Fibroblast of villous mesenchyme (primary cell): ENCODE data around the gene SOSTDC1. TPM values are rescaled to one million over a fixed set of nuclear protein-coding genes. Genes with fewer than 3 reads are reported as not detected.

Source experiments
- DNase-seq: peaks from one replicate; pipeline ENCODE4 v3.0.0-alpha.2; 2010; ENCODE audit warnings: low read depth
- H3K4me3 ChIP-seq: 2 replicates; pipeline ENCODE4 v1.5.1; 2011; ENCODE audit warnings: low read depth, mild to moderate bottlenecking, low read length
- CTCF ChIP-seq: IDR thresholded peaks from 2 replicates; pipeline ENCODE4 v1.5.1; 2012; ENCODE audit warnings: low read depth, mild to moderate bottlenecking, low read length; ENCODE audit not compliant: insufficient read depth
- small RNA-seq: library from RNA; depleted of rRNA; stranded (forward); fragments of <200 nt; gene quantifications from one replicate; pipeline ENCODE3, GENCODE V24; 2012
- total RNA-seq: library from RNA; depleted of rRNA; stranded (reverse); fragments of >200 nt; gene quantifications from 2 replicates; pipeline ENCODE4 v1.2.3, GENCODE V29; 2012

The SOSTDC1 gene
- total RNA-seq, 1 donor: not detected

GRCh38 chr7:16416289-16417282, 49.0 kb downstream of the SOSTDC1 start:
- no peak overlapping the region for H3K4me3 ChIP-seq
- TF ChIP-seq CTCF: no peak
- DNase-seq: peak; percentile 75

- no peak for TF ChIP-seq CTCF
- no peak for DNase-seq
- H3K4me3 ChIP-seq: no peak overlapping the region
These were observed 53.0 kb downstream of the SOSTDC1 start for GRCh38 chr7:16412274-16413254.

Small RNA genes within 50 kb of the gene (small RNA-seq; reads per million reads assigned to genes)
- not detected for gene AC005014.3

Other genes starting within 250 kb of the SOSTDC1 start
- 1.6 and 2.6 TPM in 2 replicates for gene CRPPA, start 44.2 kb downstream of the SOSTDC1 start, total RNA-seq
- gene LRRC72, start 61.1 kb upstream of the SOSTDC1 start, total RNA-seq: not detected in 2 replicates
- gene ANKMY2, start 180.0 kb upstream of the SOSTDC1 start, total RNA-seq: 23.2 and 28.5 TPM in 2 replicates
- 48.0 and 53.5 TPM in 2 replicates for gene BZW2, start 180.4 kb upstream of the SOSTDC1 start, total RNA-seq